Measurements from ENCODE around the gene GSTA1.
"Not testable (repeated sequence)": the region's sequence is repeated elsewhere in the genome, so short reads cannot be mapped to it uniquely, and the experiment has no call there.

- TF ChIP-seq, protein P1, sequence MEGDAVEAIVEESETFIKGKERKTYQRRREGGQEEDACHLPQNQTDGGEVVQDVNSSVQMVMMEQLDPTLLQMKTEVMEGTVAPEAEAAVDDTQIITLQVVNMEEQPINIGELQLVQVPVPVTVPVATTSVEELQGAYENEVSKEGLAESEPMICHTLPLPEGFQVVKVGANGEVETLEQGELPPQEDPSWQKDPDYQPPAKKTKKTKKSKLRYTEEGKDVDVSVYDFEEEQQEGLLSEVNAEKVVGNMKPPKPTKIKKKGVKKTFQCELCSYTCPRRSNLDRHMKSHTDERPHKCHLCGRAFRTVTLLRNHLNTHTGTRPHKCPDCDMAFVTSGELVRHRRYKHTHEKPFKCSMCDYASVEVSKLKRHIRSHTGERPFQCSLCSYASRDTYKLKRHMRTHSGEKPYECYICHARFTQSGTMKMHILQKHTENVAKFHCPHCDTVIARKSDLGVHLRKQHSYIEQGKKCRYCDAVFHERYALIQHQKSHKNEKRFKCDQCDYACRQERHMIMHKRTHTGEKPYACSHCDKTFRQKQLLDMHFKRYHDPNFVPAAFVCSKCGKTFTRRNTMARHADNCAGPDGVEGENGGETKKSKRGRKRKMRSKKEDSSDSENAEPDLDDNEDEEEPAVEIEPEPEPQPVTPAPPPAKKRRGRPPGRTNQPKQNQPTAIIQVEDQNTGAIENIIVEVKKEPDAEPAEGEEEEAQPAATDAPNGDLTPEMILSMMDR (IDR thresholded peaks at IDR 0.05; ENCODE audit: insufficient read depth, low read length), result not testable (repeated sequence)
- not testable (repeated sequence) for TF ChIP-seq POLR2AphosphoS5 (IDR thresholded peaks at IDR 0.05; ENCODE audit: low read depth)
- TF ChIP-seq, protein P2, sequence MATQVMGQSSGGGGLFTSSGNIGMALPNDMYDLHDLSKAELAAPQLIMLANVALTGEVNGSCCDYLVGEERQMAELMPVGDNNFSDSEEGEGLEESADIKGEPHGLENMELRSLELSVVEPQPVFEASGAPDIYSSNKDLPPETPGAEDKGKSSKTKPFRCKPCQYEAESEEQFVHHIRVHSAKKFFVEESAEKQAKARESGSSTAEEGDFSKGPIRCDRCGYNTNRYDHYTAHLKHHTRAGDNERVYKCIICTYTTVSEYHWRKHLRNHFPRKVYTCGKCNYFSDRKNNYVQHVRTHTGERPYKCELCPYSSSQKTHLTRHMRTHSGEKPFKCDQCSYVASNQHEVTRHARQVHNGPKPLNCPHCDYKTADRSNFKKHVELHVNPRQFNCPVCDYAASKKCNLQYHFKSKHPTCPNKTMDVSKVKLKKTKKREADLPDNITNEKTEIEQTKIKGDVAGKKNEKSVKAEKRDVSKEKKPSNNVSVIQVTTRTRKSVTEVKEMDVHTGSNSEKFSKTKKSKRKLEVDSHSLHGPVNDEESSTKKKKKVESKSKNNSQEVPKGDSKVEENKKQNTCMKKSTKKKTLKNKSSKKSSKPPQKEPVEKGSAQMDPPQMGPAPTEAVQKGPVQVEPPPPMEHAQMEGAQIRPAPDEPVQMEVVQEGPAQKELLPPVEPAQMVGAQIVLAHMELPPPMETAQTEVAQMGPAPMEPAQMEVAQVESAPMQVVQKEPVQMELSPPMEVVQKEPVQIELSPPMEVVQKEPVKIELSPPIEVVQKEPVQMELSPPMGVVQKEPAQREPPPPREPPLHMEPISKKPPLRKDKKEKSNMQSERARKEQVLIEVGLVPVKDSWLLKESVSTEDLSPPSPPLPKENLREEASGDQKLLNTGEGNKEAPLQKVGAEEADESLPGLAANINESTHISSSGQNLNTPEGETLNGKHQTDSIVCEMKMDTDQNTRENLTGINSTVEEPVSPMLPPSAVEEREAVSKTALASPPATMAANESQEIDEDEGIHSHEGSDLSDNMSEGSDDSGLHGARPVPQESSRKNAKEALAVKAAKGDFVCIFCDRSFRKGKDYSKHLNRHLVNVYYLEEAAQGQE (IDR thresholded peaks at IDR 0.05; ENCODE audit: insufficient replicate concordance, low read depth), result not testable (repeated sequence)
These were observed 9.2 kb downstream of the GSTA1 start for GRCh38 chr6:52794366-52794765.

All from HL-60 (cell line).